Caco-2 (cell line): ENCODE measurements around the gene JPH2. TPM values are rescaled to one million over a fixed set of nuclear protein-coding genes. Genes with fewer than 3 reads are reported as not detected.

Source experiments
- BruUV-seq: library from RNA; stranded (reverse); fragments of 400-500 nt; replicated peaks from 2 replicates; lab custom pipeline; 2021; lab: Mats Ljungman, UMichigan
- CTCF ChIA-PET: fragments of 300-600 bp; sonication (Branson Sonifier 250); formaldehyde crosslinking; loops from one replicate; lab custom pipeline; 2022; ENCODE audit warnings: antibody characterized with exemption; lab: Charles Lee
- POLR2A ChIA-PET: fragments of 300-600 bp; sonication (Branson Sonifier 250); formaldehyde crosslinking; loops from one replicate; lab custom pipeline; 2022; ENCODE audit warnings: antibody characterized with exemption; lab: Charles Lee
- DNase-seq, 2 experiments: peaks; one replicate each; pipeline versions ENCODE4 v3.0.0 to v3.0.0-alpha.2; 2020 to 2022
- H3K27me3 ChIP-seq: replicated peaks from 2 replicates; pipeline ENCODE4 v1.6.0; 2011; ENCODE audit warnings: low read length; ENCODE audit not compliant: control insufficient read depth, insufficient read depth
- H3K36me3 ChIP-seq: 2 replicates; pipeline ENCODE4 v1.5.1; 2011; ENCODE audit warnings: low read length; ENCODE audit not compliant: control insufficient read depth, insufficient read depth
- H3K4me1 ChIP-seq: fragments of 250-450 bp; sonication (Bioruptor Pico); 2 replicates; pipeline ENCODE4 v1.5.1; 2020; ENCODE audit warnings: mild to moderate bottlenecking
- H3K4me3 ChIP-seq: 2 replicates; pipeline ENCODE4 v1.5.1; 2011; ENCODE audit warnings: low read depth, mild to moderate bottlenecking, control low read depth, low read length
- H3K9me3 ChIP-seq: fragments of 250-450 bp; sonication (Bioruptor Pico); 2 replicates; pipeline ENCODE4 v1.5.1; 2020; ENCODE audit warnings: mild to moderate bottlenecking, moderate library complexity
- H3K27ac Mint-ChIP-seq: one replicate; pipeline ENCODE4 v1.8.0; 2022; ENCODE audit warnings: mixed read lengths; ENCODE audit not compliant: unreplicated experiment
- H3K27me3 Mint-ChIP-seq: one replicate; pipeline ENCODE4 v1.8.0; 2022; ENCODE audit warnings: mixed read lengths; ENCODE audit not compliant: insufficient read depth, unreplicated experiment
- H3K36me3 Mint-ChIP-seq: one replicate; pipeline ENCODE4 v1.8.0; 2022; ENCODE audit warnings: mild to moderate bottlenecking, mixed read lengths; ENCODE audit not compliant: insufficient read depth, unreplicated experiment
- H3K4me1 Mint-ChIP-seq: one replicate; pipeline ENCODE4 v1.8.0; 2022; ENCODE audit warnings: low read depth, mixed read lengths; ENCODE audit not compliant: unreplicated experiment
- H3K4me3 Mint-ChIP-seq: one replicate; pipeline ENCODE4 v1.8.0; 2022; ENCODE audit warnings: mild to moderate bottlenecking, moderate library complexity, mixed read lengths; ENCODE audit not compliant: unreplicated experiment
- H3K9me3 Mint-ChIP-seq: one replicate; pipeline ENCODE4 v1.8.0; 2022; ENCODE audit warnings: mixed read lengths; ENCODE audit not compliant: unreplicated experiment
- CTCF ChIP-seq, 2 experiments: fragments of 200-600 bp in 1 of 2; IDR thresholded peaks; 1 replicate in 1 of 2; 2 replicates in 1 of 2; pipeline versions ENCODE4 v1.5.1 to v1.8.0; 2011 to 2022; ENCODE audit warnings: antibody characterized with exemption in 1 of 2, control low read depth in 1 of 2, inconsistent platforms in 1 of 2, low read depth in 1 of 2, low read length in 1 of 2, mild to moderate bottlenecking in 1 of 2, moderate library complexity in 1 of 2; ENCODE audit not compliant: insufficient read depth in 1 of 2, severe bottlenecking in 1 of 2, unreplicated experiment in 1 of 2
- intact Hi-C: fragments of 100-400 bp; cut with micrococcal nuclease; formaldehyde crosslinking; loops from one replicate; pipeline ENCODE4 v1.10.0; 2022; ENCODE audit not compliant: unreplicated experiment
- total RNA-seq: library from RNA; stranded (reverse); gene quantifications from 2 replicates; pipeline ENCODE4 v1.2.3, GENCODE V29; 2022

Gene JPH2
- total RNA-seq, 1 experiment from 2014 or later, result 10.5 TPM

GRCh38 chr20:44187772-44188709, 1.1 kb upstream of the JPH2 start:
- peaks cover 36% of the 10 kb centered on the region for H3K4me1 ChIP-seq
- peak overlapping the region; percentile 38 for H3K4me3 ChIP-seq
- no peaks in the 10 kb centered on the region for H3K27me3 ChIP-seq
- no peaks in the 10 kb centered on the region for H3K9me3 Mint-ChIP-seq
- peak in 1 of 2 experiments; percentile 51 for DNase-seq
- H3K36me3 ChIP-seq, result no peaks in the 10 kb centered on the region
- BruUV-seq, result TSS peak; percentile 71
- H3K36me3 Mint-ChIP-seq, result peaks cover 4% of the 10 kb centered on the region
- CTCF ChIA-PET, result interaction anchor here (0.6 to 6.0 kb wide), 16 partner anchors 10 to 535 kb away, joined by 3 to 439 read pairs (median 4); no protein-coding TSS in a partner anchor
- H3K27ac Mint-ChIP-seq, result peak overlapping the region; percentile 13
- intact Hi-C loops, result loop anchor here (1.0 kb wide), 1 partner anchor 22 kb away; the partner anchor contains the start of gene OSER1
- H3K27me3 Mint-ChIP-seq, result no peaks in the 10 kb centered on the region
- no peaks in the 10 kb centered on the region for H3K9me3 ChIP-seq
- TF ChIP-seq CTCF (IDR thresholded peaks at IDR 0.05; ENCODE audit: insufficient read depth in 1 of 2, low read depth in 1 of 2, low read length in 1 of 2, severe bottlenecking in 1 of 2, unreplicated experiment in 1 of 2), result no peak
- H3K4me3 Mint-ChIP-seq, result peak overlapping the region; percentile 74
- POLR2A ChIA-PET, result interaction anchor here (0.6 to 2.4 kb wide), 4 partner anchors 9 to 59 kb away, joined by 4 to 15 read pairs (median 10); no protein-coding TSS in a partner anchor
- H3K4me1 Mint-ChIP-seq, result peaks cover 20% of the 10 kb centered on the region

DNA sequence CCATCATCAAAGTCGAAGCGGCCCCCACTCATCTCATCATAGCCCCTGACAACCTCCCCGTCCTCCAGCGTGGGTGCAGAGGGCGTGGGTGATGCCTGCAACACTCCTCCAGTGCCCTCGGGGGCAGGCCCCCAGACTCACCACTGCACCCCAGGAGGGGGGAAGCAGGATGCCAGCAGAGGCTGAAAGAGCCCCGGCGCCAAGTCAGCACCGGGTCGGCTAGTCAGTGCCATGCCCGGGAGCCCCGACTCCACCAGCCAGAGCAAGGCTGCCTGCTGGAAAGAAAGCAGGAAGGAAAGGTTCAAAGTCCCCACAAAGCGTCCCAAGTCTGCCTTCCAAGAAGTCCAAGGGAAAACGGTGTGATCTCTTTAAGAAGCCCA, 324 bp downstream of the JPH2 start:
- no peaks in the 10 kb centered on the region for H3K27me3 ChIP-seq
- BruUV-seq, result no TSS peak
- H3K9me3 ChIP-seq, result no peaks in the 10 kb centered on the region
- Mint-ChIP-seq H3K36me3 (peaks cover 4% of the 10 kb centered on the region), H3K27ac (peak overlapping the region; percentile 13), H3K9me3 (no peaks in the 10 kb centered on the region), H3K4me3 (peak overlapping the region; percentile 74), H3K4me1 (peaks cover 31% of the 10 kb centered on the region), H3K27me3 (no peaks in the 10 kb centered on the region)
- DNase-seq, result no peak
- H3K36me3 ChIP-seq, result no peaks in the 10 kb centered on the region
- peak overlapping the region; percentile 38 for H3K4me3 ChIP-seq
- TF ChIP-seq CTCF (IDR thresholded peaks at IDR 0.05; ENCODE audit: insufficient read depth in 1 of 2, low read depth in 1 of 2, low read length in 1 of 2, severe bottlenecking in 1 of 2, unreplicated experiment in 1 of 2), result no peak
- POLR2A ChIA-PET, result interaction anchor here (0.8 to 2.4 kb wide), 2 partner anchors 8 to 50 kb away, joined by 5 to 15 read pairs; no protein-coding TSS in a partner anchor
- peaks cover 50% of the 10 kb centered on the region for H3K4me1 ChIP-seq
- intact Hi-C loops, result loop anchor here (1.0 kb wide), 1 partner anchor 24 kb away; the partner anchor contains the start of gene OSER1
- CTCF ChIA-PET, result interaction anchor here (1.0 to 6.0 kb wide), 4 partner anchors 57 to 285 kb away, joined by 3 to 439 read pairs (median 4); no protein-coding TSS in a partner anchor

DNA sequence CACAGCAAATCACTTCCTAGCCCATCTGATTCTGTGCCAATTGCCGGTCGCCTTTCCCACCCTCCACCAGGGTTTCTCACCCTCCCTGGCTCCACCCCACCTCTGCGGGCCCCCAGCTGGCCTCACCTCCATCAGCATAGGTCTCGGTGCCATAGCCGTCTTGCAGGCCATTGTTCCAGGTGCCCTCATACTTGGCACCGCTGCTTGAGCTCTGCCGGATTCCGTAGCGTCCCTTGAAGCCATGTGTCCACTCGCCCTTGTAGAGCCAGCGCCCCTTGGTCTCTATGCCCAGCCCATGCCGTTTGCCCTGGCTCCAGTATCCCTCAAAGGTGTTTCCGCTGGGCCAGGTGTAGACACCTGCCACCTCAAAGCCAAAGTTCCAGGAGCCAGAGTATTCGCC, 787 bp downstream of the JPH2 start:
- BruUV-seq, result no TSS peak
- peak overlapping the region; percentile 74 for H3K4me3 Mint-ChIP-seq
- intact Hi-C loops, result no loop called here
- Histone ChIP-seq H3K4me1 (peaks cover 55% of the 10 kb centered on the region), H3K27me3 (no peaks in the 10 kb centered on the region), H3K4me3 (peak overlapping the region; percentile 38), H3K9me3 (no peaks in the 10 kb centered on the region), H3K36me3 (no peaks in the 10 kb centered on the region)
- H3K4me1 Mint-ChIP-seq, result peaks cover 35% of the 10 kb centered on the region
- CTCF ChIA-PET, result interaction anchor here (1.6 to 3.6 kb wide), 2 partner anchors 69 to 285 kb away, joined by 4 to 14 read pairs; no protein-coding TSS in a partner anchor
- peaks cover 4% of the 10 kb centered on the region for H3K36me3 Mint-ChIP-seq
- no peaks in the 10 kb centered on the region for H3K9me3 Mint-ChIP-seq
- no peaks in the 10 kb centered on the region for H3K27me3 Mint-ChIP-seq
- DNase-seq, result no peak
- H3K27ac Mint-ChIP-seq, result peak overlapping the region; percentile 13
- POLR2A ChIA-PET, result no interaction called here
- no peak for TF ChIP-seq CTCF (IDR thresholded peaks at IDR 0.05; ENCODE audit: insufficient read depth in 1 of 2, low read depth in 1 of 2, low read length in 1 of 2, severe bottlenecking in 1 of 2, unreplicated experiment in 1 of 2)
